ENCODE data around the gene CLIC3.

- TF ChIP-seq CTCF (IDR thresholded peaks at IDR 0.05; ENCODE audit: insufficient read depth, low read depth, low read length): no peak
- TF ChIP-seq EZH2 (IDR thresholded peaks at IDR 0.05; ENCODE audit: insufficient read depth, low read length): no peak
These were observed 32.1 kb upstream of the CLIC3 start for GRCh38 chr9:137028263-137029057.
